Gastroesophageal sphincter (tissue), 3 donors: ENCODE measurements around the gene CAMK1D.
"Not testable (repeated sequence)": the region's sequence is repeated elsewhere in the genome, so short reads cannot be mapped to it uniquely, and the experiment has no call there.

Source experiments
- CTCF ChIP-seq, 4 experiments: fragments of 200-600 bp in 2 of 4; fragments of 450-650 bp in 2 of 4; sonication (generic) in 1 of 4; IDR thresholded peaks; one replicate each; pipeline ENCODE4 v1.5.1; 2017 to 2019; ENCODE audit warnings: antibody characterized with exemption in 4 of 4, mild to moderate bottlenecking in 2 of 4, moderate library complexity in 2 of 4
- EP300 ChIP-seq: sonication (generic); formaldehyde crosslinking; IDR thresholded peaks from one replicate; pipeline ENCODE4 v1.6.1; 2017; ENCODE audit warnings: antibody characterized with exemption, mild to moderate bottlenecking
- POLR2A ChIP-seq, 2 donors: fragments of 450-650 bp; IDR thresholded peaks; one replicate each; pipeline ENCODE4 v1.6.1; 2017; ENCODE audit warnings: antibody characterized with exemption in 2 of 2, mild to moderate bottlenecking in 2 of 2, moderate library complexity in 1 of 2
- POLR2AphosphoS5 ChIP-seq: sonication (generic); formaldehyde crosslinking; IDR thresholded peaks from one replicate; pipeline ENCODE4 v1.6.1; 2017; ENCODE audit warnings: antibody characterized with exemption

- not testable (repeated sequence) for TF ChIP-seq CTCF (IDR thresholded peaks at IDR 0.05); EP300; POLR2AphosphoS5; POLR2A (IDR thresholded peaks at IDR 0.05)
Observed at GRCh38 chr10:12354696-12355095, 5.3 kb downstream of the CAMK1D start.
